GM19025 (cell line): ENCODE results near the gene KCNK3.

ENCODE experiments used
- ATAC-seq: cut with Tn5 transposase; IDR thresholded peaks from one replicate; pipeline ENCODE4 v1.9.1; 2021; ENCODE audit warnings: mild to moderate bottlenecking, low read depth, moderate library complexity; ENCODE audit not compliant: unreplicated experiment

The KCNK3 gene

DNA sequence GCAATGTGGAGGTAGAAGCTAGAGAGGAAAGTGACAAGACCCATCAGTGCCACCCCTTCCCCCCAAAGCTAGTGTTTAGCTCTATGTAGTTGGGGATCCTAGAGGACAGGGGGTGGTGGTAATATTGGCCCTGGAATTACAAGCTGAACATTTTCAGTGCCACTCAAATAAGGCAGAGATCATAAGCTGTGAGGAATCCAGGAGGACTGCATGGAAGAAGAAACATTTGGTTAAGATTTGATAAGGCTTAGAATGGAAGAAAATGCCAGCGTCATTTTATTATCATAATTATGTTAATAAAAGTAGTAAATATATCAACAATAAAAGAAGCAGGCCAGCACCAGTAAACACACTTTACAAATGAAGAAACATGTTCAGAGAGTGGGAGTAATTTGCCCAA is 33.7 kb downstream of the KCNK3 start:
- ATAC-seq, result no peak

DNA sequence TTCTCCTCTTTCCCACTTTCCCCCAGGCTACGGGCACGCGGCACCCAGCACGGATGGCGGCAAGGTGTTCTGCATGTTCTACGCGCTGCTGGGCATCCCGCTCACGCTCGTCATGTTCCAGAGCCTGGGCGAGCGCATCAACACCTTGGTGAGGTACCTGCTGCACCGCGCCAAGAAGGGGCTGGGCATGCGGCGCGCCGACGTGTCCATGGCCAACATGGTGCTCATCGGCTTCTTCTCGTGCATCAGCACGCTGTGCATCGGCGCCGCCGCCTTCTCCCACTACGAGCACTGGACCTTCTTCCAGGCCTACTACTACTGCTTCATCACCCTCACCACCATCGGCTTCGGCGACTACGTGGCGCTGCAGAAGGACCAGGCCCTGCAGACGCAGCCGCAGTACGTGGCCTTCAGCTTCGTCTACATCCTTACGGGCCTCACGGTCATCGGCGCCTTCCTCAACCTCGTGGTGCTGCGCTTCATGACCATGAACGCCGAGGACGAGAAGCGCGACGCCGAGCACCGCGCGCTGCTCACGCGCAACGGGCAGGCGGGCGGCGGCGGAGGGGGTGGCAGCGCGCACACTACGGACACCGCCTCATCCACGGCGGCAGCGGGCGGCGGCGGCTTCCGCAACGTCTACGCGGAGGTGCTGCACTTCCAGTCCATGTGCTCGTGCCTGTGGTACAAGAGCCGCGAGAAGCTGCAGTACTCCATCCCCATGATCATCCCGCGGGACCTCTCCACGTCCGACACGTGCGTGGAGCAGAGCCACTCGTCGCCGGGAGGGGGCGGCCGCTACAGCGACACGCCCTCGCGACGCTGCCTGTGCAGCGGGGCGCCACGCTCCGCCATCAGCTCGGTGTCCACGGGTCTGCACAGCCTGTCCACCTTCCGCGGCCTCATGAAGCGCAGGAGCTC is 35.4 kb downstream of the KCNK3 start:
- ATAC-seq, result no peak

DNA sequence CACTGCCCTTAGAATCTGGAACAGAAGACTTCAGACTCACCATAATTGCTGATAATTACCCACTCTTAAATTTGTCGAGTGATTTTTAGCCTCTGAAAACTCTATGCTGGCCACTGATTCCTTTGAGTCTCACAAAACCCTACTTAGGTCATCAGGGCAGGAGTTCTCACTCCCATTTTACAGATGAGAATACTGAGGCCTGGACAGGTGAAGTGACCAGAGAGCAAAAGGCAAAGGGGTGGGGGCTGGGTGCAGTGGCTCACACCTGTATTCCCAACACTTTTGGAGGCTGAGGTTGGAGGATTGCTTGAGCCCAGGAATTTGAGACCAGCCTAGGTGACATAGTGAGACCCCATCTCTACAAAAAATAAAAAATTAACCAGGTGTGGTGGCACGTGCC is 36.8 kb downstream of the KCNK3 start:
- ATAC-seq, result no peak

DNA sequence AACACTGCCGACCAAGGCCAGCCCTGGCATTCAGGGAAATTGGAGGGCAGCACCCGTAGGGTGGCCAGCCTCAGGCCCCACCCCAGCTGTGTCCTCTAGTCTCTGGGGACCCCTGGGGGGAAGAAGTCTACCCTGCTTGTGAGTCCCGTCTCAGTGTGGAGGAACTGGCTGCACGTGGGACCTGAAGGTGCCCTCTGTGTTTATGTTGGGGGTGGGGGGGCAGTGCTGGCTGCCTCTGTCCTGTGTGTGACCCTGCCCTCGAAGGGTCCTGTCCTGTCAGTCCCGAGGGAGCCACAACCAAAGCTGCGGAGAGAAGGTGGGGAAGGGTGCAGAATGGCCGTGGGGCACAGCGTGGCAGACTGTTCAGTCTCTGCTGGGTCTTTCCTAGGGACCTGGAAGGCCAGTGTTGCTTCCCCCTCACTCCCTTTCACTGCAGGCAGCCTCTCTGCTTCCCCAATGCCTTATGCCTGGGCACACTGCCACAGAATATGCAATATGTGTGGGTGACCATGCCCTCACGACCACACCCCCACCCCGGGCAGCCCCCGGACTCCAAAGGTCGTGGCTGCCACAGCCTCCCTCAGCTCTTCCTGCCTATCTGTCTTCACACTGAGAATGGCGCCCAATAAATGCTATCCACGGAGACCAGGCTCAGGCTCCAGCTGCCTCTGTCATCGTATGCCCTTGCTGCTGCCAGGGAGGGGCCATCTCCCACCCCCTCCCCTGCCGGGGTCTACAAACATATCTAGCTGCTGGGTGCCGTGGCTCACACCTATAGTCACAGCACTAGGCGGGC is 38.2 kb downstream of the KCNK3 start:
- no peak for ATAC-seq

DNA sequence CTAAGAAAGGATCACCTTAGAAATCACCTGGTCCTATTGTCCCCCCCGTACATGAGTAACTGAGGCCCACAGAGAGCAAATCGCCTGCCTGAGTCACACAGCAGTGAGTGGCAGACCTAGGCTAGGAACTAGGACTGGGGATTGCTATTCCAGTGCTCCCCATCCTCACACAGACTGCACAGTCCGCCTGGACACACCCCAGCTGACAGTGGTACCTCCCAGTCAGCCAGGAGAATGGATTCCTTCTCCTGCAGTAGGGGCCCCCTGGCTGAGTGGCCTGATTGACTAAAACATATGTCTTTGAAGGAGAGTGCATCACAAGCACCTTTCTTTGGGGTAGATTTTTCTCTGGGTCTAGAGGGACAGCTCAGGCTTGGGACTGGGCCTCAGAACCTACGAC is 39.2 kb downstream of the KCNK3 start:
- no peak for ATAC-seq

DNA sequence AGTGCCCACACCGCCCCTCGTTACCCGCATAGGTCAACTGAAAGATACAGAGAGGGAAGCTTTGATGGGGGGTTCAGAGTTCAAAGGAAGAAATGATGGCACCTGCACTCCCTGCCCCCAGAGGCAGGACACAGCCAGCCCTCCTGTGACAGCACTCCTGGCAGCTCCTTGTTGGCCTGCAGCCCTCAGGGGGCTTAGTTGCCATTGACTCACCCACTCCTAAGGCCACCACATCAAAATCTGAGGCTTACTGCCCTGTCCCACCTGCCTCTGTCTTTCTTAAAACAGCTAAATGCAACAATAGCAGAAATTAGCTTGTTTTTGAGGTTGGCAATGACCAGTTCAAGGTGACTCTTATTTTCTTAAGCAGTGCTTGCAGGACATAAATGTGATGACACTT is 39.9 kb downstream of the KCNK3 start:
- no peak for ATAC-seq

DNA sequence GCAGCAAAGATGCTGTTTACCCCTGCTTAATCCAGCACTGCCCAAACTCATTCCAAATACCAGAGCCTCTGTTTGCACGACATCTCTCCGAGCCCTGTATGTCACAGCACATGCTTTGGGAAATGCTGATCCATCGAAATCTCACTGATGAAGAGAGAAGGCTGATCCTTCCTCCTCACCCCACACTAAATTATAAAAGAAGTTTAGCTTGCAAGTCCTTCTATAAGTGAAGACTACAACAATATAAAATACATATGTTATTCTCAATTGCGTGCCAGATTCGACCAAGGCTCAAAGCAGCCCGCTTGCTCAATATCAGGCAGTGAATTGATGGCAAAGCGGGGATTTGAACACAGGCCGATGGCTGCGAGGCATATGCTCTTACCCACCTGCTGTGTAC is 40.9 kb downstream of the KCNK3 start:
- no peak for ATAC-seq

DNA sequence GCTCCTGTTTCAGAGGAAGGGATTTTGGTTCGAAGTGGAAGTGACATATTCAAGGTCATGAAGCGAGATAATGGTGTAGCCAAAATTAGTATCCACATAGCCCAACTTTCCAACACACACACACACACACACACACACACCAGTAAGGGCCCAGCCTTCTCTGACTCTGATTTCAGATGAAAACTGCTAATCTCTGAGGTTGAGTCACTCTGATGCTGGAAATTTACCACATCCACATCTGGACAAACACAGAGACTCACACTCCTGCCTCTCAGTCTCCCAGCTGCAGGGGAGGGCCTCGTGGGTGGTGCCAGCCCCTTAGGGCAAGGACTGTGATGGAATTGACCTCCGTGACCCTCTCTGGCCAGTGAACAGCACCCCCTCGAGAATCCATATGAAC is 42.6 kb downstream of the KCNK3 start:
- ATAC-seq, result no peak

DNA sequence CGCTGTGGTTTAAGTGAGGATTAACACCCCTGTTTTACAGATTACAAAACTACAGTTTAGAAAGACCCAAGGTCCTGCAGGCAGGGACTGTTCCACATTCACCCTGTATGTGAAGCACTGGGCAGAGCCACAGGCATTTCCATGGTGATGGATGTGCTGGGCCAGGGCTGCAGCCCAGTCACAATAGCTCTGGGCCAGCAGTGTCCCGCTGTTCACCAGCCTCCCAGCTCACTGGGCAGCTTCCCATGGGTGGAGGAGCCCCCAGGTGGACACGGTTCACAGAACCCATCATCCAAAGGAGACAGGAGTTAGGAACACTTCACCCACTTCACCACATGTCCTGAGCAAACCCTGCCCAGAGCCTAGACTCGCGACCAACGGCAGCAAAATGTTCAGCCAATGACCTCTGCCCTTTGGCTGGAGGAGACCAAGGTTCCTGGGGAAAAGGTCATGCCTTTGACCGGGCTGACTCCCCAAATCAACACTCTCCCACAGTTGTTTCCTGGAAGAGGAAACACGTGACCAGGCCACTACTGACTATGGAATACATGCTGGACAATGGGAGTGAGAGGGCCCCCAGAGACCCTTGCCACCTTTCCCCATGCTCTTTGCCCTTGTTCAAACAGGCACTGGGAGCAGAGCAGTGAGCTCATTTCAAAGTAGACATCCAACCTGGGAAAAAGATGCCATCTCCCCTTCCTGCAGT is 43.5 kb downstream of the KCNK3 start:
- no peak for ATAC-seq

DNA sequence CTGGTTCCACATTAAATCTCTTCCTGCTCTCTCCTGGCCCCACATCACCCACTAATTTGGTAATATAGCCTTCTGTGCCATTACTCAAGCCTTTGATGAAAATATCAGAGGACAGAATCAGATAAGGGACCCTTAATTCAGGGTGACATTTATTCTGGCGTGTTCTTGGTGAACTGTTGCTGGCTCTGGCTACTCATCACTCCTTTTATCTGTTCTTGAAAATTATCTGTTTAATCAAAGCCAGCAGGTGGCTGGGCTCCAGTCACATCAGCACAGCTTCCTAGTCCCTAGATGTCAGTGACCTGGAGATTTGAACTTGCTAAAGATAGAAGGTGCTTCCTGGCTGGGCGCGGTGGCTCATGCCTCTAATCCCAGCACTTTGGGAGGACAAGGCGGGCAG is 44.7 kb downstream of the KCNK3 start:
- no peak for ATAC-seq

DNA sequence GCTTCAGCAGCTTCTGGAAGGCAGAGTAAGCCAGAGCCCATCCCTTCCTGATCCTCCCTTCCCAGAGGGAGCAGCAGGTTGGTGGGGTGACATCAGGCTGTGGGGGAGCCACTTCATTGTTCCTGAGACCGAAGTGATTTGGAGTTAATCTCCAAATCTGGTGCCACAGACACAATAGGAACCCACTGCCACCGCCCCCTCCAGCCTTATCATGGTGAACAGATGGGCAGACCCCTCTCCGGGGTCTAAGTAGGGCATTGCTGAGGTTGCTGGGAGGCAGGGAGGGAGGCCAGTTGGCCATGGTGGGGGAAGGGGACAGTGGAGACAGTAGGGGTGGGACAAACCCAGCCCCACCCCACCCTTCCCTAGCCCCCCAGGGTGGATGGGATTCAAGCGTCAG is 46.0 kb downstream of the KCNK3 start:
- no peak for ATAC-seq

DNA sequence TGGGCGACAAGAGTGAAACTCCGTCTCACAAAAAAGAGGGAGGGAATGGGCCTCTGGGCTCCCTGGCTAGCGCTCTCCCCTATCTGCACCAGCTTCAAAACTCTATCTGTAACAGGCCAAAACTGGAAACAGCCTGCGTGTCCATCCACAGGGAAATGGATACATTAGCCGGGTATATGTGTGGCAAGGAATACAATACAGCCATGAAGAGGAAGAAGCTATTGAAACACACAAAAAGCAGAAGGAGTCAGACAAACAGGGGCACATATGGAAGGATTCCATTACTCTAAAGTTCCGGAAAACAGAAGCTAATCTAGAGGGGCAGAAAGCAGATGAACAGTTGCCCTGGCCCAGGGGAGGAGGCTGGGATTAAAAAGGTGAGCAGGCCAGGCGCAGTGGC is 47.0 kb downstream of the KCNK3 start:
- no peak for ATAC-seq

DNA sequence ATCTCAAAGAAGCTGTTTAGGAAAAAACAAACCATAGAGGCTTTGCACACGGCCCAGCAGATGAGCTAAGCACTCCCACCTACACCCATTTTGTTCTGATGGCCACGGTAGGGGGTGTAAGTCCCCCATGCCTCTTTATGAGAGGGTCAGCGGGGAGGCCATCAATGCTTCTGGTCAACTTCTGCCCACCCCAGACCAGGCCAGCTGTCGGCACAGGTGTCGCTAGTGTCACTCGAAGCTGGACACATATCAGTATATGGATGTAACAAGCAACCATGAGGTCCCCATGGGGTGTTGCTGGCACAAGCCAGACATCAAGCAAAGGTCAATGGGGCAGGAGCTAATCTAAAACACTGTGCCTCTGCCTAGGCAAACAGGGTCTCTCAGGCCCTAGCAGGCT is 47.8 kb downstream of the KCNK3 start:
- no peak for ATAC-seq

DNA sequence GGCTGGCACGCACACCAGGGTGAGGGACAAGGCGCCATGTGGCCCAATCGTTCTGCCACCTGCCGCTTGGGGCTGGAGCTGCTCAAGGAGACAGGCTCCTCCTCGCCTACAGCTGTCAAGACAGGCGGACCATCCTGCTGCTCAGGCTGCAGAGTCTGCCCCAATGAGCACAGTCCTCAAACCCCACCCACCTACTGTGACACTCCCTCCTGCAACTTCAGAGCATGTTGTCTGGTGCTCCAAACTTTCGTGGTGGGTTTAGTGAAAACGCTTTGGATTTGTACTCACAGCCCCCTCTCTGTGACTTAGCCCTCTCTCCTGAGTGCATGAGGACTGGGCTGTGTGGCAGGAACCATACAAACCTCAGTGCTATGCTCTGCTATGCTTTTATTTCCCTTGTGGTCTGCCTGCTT is 48.4 kb downstream of the KCNK3 start:
- no peak for ATAC-seq

DNA sequence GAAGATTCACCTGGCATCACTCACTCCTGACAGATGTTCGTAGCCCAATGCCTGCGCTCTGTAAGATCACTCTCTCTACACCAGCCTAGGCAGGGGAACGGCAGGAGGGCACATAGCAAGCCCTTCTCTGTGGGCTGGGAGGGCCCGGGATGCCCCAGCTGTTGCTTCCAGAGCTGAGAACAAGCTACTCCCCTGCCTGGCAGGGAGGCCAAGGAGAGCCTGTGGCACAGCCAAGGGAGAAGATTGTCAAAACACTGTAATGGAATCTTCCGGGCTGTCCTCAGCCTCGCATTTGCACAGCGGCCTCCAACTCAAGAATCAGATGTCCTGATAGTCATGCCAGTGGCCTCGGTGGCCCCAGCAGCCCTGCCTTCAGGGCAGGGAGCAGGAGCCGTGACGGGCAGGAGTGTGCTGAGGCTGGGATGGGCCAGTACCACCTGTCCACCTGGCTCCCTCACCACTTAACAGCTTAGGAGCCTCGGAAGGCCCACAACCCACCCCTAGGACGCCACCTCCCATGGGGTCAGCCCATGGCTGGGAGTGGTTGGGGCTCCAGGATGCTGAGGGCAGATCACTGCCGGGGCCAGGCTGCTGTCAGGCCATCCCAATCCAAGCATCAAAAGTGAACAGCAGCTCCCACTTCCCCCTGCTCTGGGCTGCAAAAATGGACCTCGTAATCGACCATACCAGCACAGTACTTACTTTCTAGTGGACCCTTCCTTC is 49.7 kb downstream of the KCNK3 start:
- ATAC-seq, result no peak

DNA sequence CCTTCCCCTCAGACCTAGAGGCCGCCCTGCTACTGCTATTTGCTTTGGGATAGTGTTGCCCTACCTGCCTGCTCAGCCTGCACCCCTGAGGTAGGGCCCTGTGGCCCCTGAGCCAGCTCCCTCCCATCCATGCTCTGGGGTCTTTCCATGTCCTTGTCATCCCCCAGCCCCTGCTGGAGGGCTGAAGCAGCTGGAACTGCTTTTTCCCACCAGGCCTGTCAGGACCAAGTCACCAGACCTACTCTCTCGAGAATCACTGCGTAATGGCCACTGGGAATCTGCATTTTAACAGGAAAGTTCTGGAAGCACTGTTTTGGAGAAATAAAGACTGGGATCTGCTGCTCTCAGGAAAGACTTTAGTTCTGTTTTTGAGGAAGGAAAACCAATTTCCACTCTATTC is 51.3 kb downstream of the KCNK3 start:
- ATAC-seq, result no peak

DNA sequence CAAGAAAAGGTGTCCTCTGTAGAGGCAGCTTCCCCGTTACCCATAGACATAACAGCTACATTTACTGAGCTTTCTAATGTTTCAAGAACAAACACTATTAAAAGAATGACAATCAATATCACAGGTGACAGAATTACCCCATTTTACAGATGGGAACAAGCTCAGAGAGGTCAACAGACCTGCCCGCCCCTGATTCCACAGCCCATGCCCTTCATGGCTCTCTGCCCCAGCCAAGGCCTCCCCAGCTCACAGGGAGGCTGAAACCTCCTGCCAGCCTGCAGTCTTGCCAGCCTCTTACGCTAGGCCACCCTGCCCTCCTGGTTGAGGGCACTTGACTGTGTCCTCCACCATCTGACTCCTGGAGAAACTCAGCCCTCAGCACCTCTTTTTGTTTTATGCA is 52.4 kb downstream of the KCNK3 start:
- no peak for ATAC-seq

DNA sequence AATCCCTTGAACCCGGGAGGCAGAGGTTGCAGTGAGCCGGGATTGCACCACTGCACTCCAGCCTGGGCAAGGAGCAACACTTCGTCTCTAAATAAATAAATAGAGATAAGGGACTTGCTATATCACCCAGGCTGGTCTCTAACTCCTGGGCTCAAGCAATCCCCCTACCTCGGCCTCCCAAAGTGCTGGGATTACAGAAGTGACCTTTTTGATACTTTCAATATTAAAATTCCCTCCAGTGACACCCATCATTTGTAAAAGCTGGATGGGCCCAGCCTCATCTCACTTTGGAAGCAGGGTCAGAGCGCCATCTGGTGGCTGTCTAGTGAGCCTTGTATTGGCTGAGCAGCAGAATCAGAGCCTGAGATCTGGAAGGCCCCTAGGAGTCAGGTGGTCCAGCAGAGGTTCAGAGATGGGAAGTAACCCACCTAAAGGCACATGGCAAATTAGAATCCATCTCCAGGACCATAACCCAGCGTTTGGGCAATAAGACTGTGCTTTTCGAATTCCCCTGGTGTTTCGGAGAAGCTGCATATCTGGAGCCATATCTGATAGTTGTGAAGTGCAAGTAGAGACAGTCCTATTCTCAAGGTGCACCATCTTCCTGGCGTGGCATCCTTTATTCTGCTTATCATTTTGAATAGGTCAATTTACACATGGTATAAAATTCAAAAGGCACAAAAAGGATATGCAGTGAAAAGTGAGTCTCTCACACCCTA is 53.2 kb downstream of the KCNK3 start:
- no peak for ATAC-seq

DNA sequence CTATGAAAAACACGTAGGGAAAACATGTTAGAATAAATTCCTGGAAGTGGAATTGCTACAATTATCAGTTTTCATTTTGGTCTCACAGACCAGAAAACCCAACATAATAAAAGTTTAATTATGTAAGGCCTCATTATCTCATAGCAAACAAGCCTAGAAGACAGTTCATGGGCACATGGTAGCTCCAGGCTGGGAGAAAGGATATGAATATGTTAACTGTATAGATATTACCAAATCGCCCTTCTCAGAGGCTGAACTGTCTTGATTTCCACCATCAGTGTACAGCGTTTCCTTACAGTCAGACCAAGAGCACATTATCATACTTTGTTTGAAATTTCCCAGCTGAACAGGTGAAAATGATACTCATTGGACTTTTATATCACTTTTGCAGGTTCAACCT is 54.4 kb downstream of the KCNK3 start:
- no peak for ATAC-seq
